Prostate gland (tissue), 2 donors: ENCODE measurements around the gene XBP1.

Experiments
- CTCF ChIP-seq, 4 experiments: fragments of 200-600 bp in 2 of 4; fragments of 450-650 bp in 2 of 4; sonication (generic) in 2 of 4; IDR thresholded peaks; 1 replicate in 3 of 4; 2 replicates in 1 of 4; pipeline ENCODE4 v1.5.1; 2016 to 2019; ENCODE audit warnings: antibody characterized with exemption in 4 of 4, mild to moderate bottlenecking in 2 of 4, moderate library complexity in 2 of 4
- POLR2A ChIP-seq: fragments of 450-650 bp; IDR thresholded peaks from one replicate; pipeline ENCODE4 v1.6.1; 2016; ENCODE audit warnings: antibody characterized with exemption, mild to moderate bottlenecking

GRCh38 chr22:28830441-28830840 lies 30.1 kb upstream of the XBP1 start:
- TF ChIP-seq POLR2A (no peak), CTCF (IDR thresholded peaks at IDR 0.05) (no peak)
